ENCODE measurements around the gene PNMA8B.

DNA sequence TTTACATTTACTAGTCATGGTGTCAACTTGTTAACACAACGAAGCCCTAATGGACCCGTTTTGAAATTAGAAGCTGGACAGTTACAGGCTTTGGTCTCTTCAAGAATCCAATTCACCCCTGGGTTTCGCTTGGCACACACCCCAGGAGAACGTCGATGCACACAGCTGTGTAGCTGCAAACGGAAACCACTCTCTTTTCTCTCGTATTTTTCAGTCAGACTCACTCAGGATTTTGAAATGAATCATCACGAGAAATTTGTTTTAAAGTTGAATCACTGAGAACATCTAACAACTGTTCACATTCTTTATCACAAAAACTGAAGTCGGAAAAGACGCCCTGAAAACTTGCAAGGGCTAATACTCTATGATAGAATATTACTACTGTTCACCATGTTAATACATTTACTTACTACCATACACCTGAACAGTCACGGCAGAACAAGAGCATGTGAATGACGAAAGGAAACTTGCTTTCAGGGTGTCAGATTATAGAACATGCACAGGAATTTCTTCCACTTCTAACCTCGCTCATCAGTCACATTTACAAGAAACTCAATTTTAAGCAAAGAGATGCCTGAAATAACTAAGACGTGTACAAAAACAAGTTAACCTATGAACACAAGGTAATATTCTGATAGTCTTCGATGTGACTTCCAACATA, 29.0 kb downstream of the PNMA8B start:
- TF ChIP-seq, protein P1, sequence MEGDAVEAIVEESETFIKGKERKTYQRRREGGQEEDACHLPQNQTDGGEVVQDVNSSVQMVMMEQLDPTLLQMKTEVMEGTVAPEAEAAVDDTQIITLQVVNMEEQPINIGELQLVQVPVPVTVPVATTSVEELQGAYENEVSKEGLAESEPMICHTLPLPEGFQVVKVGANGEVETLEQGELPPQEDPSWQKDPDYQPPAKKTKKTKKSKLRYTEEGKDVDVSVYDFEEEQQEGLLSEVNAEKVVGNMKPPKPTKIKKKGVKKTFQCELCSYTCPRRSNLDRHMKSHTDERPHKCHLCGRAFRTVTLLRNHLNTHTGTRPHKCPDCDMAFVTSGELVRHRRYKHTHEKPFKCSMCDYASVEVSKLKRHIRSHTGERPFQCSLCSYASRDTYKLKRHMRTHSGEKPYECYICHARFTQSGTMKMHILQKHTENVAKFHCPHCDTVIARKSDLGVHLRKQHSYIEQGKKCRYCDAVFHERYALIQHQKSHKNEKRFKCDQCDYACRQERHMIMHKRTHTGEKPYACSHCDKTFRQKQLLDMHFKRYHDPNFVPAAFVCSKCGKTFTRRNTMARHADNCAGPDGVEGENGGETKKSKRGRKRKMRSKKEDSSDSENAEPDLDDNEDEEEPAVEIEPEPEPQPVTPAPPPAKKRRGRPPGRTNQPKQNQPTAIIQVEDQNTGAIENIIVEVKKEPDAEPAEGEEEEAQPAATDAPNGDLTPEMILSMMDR (IDR thresholded peaks at IDR 0.05): no peak
- TF ChIP-seq EZH2 (IDR thresholded peaks at IDR 0.05): no peak
